HG03457 (cell line): ENCODE measurements around the gene TGIF2.
"Not testable (repeated sequence)": the region's sequence is repeated elsewhere in the genome, so short reads cannot be mapped to it uniquely, and the experiment has no call there.

Source experiments
- ATAC-seq: cut with Tn5 transposase; IDR thresholded peaks from one replicate; pipeline ENCODE4 v1.9.1; 2021; ENCODE audit warnings: moderate number of reproducible peaks; ENCODE audit not compliant: unreplicated experiment

TGIF2 gene

DNA sequence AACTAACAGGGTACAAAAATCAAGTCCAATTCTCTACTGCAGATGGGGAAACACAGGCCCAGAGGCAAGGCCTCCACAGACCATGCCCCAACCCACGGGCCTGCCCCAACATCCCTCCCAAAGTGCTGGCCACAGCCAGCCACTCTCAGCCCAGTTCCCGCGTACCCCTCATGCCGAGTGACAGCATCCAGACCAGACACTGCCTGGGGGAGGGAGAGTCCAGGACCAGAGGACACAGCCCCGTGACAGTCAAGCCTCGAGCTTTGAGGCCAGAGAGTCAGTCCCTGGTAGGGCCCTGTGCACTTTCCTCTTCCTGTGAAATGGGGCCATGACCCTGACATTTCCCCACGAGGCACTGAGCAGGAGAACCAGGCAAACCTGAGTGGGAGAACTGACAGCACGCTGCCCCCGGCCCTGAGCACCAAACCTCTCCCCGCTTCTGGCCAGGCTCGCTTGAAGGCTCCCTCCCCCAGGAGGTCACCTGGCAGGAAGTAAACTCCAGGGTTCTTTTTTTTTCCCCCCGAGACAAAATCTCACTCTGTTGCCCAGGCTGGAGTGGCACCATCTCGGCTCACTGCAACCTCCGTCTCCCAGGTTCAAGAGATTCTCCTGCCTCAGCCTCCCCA, 27.2 kb upstream of the TGIF2 start:
- no peak for ATAC-seq

- ATAC-seq = no peak
Observed at GRCh38 chr20:36547186-36548005, 26.0 kb upstream of the TGIF2 start.

- no peak for ATAC-seq
Observed at GRCh38 chr20:36548006-36548315, 25.4 kb upstream of the TGIF2 start.

DNA sequence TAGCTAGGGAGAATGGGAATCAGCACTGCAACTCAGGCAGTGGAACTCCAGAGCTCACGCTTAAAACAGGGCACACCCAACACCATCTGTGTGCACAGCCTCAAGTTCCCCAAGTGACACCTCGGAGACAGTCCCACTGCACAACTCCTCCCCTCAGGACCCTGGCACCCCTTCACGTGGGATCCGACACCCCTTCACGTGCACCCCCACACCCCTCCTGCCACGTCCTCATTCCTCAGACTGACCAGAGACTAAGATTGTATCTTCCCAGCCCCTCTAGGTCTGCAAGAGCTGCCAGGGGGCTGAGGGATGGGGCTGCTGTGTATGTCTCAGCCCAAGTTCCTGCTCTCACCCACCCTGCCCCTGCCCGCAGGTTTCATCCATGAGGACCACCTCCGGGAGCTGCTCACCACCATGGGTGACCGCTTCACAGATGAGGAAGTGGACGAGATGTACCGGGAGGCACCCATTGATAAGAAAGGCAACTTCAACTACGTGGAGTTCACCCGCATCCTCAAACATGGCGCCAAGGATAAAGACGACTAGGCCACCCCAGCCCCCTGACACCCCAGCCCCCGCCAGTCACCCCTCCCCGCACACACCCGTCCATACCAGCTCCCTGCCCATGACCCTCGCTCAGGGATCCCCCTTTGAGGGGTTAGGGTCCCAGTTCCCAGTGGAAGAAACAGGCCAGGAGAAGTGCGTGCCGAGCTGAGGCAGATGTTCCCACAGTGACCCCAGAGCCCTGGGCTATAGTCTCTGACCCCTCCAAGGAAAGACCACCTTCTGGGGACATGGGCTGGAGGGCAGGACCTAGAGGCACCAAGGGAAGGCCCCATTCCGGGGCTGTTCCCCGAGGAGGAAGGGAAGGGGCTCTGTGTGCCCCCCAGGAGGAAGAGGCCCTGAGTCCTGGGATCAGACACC, 24.4 kb upstream of the TGIF2 start:
- no peak for ATAC-seq

GRCh38 chr20:36549628-36549941, 23.8 kb upstream of the TGIF2 start:
- ATAC-seq = no peak

DNA sequence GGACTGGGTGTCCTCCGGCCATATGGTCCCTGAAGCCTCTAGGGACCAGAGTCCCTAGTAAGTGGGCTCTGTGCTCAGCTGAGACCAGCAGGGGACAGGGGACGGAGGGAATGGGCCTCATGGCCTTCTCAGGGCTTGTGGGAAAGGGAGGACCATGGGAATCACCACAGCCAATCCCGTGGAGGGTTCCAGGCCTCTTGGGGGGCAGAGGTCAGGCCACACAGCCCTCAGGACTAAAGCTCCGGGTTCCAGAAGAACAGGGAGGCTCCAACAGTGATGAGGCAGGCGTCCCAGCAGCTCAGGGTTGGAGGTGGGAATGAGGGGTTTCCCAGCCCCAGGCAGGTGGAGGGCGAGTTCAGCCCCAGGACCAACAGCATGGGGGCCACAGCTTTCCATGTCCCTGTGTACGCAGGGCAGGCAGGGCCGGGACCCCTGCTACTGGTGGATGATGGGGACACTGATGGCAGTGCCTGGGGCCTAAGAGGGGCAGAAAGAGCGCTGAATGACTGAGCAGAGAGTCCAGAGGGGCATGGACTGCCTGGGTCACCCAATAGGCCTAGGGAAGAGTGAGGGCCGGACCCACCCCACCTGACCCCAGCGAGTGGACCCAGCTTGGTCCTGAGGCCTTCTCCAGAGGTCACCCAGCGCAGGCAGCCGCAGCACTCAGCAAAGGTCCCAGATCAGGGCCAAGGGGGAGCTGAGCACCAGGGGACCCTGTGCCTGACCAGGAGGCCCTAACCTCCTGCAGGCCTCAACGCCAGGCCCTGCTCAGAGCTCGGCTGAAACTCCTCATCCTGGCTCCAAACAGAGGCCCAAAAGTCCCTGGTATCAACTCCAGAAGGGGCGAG, 23.2 kb upstream of the TGIF2 start:
- ATAC-seq = no peak

DNA sequence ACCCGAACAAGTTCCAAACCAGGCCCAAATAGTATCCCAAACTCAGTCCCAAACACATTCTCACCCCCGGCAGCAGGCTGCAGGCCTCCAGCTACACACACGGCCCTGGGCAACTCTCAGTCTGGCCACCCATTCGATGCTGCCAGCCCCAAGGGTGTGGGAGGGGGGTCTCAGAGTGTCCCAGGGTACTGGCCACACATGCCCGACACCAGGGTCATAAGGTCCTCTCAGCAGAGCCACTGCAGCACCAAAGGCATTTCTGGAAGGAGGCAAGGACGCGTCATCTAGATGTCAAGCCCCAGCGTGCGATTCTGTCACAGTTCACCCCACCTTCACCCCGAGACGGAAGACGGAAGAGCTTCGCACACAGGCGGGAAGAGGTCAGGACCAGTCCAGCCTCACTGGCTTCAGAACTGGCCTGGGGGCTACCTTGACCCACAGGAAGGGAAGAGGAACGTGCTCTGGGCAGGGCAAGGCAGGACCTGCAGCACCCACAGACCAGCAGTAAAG, 22.6 kb upstream of the TGIF2 start:
- ATAC-seq = no peak

- ATAC-seq = no peak
Observed at GRCh38 chr20:36555248-36555647, 18.1 kb upstream of the TGIF2 start.

DNA sequence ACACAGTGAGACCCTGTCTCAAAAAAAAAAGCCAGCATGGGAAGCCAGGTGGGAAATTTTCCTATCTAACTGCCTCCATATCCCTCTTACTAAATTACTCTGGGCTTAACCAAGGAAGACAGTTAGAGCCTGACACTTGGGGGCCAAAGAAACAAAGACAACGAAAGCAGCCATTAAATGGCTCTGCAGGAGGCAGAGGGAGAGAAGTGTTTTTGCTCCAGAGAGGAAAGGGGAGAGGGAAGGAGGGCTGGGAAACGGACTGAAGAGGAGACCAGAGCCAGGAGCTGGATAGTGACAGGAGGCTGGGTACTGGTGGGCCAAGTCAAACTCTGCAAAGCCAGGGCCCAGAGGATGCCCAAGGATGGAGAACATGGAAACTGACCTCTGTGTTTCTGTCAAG, 10.7 kb upstream of the TGIF2 start:
- no peak for ATAC-seq

DNA sequence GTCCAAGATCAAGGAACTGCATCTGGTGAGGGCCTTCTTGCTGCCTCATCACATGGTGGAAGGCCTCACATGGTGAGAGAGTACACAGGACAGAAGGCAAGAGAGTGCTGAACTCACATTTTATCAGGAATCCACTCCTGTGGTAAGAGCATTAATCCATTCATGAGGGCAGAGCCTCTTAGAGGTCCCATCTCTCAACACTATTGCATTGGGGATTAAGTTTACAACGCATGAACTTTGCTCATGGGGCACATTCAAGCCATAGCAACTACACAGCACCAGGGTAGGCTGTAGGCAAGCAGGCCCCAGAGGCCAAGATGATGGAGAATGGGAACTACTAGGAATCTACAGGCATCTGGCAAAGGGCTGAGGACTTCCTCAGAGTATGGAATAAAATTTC, 10.0 kb upstream of the TGIF2 start:
- ATAC-seq = no peak

- not testable (repeated sequence) for ATAC-seq
Observed at GRCh38 chr20:36564078-36564725, 9.2 kb upstream of the TGIF2 start.

DNA sequence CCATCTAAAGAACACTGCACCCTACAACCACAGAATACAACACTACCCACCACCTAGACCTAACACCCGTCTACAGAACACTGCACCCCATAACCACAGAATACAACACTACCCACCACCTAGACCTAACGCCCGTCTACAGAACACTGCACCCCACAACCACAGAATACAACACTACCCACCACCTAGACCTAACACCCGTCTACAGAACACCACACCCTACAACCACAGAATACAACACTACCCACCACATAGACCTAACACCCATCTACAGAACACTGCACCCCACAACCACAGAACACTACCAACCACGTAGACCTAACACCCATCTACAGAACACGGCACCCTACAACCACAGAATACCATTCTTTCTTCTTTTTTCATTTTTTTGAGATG, 8.7 kb upstream of the TGIF2 start:
- ATAC-seq = not testable (repeated sequence)

GRCh38 chr20:36565520-36565919, 7.9 kb upstream of the TGIF2 start:
- no peak for ATAC-seq

- ATAC-seq = no peak
Observed at GRCh38 chr20:36569847-36570429, 3.5 kb upstream of the TGIF2 start.

GRCh38 chr20:36571564-36572504, 1.6 kb upstream of the TGIF2 start:
- no peak for ATAC-seq

DNA sequence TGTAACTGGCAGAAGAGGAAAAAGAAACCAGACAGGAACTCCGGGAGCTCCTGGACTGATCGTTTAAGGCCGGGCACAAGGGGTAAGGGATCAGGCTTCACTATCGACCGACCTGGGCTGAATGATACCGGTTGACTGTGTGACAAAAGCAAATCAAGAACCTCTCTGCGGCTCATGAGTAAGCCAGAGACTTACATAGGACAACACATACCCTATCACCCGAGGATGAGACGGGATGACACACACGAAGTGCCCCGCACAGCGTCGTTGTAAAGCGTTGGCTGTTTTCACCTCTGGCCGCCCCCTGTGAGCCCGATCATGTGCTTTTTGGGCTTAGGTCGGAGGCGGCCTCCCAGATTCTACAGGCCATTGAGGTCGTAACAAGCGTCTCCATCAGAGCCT, 695 bp upstream of the TGIF2 start:
- ATAC-seq = no peak

DNA sequence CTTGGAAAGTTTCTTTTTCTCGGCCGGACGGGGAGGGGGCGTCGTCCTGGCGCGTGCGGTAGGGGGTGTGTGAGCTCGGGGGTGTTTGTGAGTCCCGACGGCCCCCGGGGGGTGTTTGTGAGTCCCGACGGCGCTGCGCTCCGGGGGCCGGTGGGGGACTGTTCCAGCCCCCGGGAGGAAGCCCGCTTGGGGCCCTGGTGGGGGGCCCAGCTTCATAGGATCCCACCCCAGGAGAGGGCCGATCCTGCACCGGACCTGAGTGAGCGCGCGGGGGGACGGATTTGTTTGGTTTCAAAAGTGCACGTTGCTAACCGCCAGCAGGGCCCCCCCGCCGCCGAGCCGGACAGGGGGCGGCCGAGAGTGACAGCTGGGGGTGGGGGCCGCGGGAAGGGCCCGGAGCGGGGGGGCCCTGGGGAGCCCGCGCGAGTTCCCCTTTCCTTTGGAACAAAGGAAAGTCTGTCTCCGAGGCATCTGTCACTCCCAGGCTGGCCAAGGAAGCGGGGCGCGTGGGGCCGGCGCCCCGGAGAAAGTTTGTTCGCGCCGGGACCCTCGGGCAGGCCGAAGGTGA, 485 bp downstream of the TGIF2 start:
- no peak for ATAC-seq

GRCh38 chr20:36574366-36575135, 1.2 kb downstream of the TGIF2 start:
- ATAC-seq = no peak
